Measurements from ENCODE around the gene PCSK5.
A peak's percentile ranks its signal among the peaks of the same experiment; 100 is the strongest.

PCSK5 gene

DNA sequence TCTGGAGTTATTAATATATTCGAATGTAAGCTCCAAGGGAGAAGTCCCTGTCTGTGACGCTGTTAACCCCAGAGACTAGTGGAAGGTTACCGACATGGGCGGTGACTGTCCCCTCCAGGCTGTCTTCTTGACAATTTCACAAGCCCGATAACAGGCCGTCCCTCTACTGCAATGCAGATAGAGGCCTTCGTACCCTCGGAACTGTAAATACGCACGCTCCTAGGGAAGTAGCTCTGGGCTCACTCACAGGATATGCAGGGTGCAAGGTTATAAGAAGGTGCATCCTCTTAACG lies 504.4 kb downstream of the PCSK5 start:
- no peak for DNase-seq (ENCODE audit: low read depth in 2 of 2)

DNA sequence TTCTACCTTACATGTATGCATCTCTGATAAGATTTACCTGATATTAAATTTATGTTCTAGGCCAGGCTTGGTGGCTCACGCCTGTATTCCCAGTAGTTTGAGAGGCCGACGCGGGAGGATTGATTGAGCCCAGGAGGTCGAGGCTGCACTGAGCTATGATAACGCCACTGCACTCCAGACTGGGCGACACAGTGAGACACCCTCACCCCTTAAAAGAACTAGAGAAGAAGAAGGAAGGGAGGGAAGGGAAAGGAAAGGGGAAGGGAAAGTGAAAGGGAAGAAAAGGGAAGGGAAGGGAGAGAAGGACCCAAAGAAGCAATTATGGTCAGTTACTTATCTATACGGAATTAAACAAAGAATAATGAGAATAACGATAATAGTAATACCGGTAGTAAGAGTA lies 504.9 kb downstream of the PCSK5 start:
- DNase-seq (ENCODE audit: low read depth in 2 of 2), result no peak

DNA sequence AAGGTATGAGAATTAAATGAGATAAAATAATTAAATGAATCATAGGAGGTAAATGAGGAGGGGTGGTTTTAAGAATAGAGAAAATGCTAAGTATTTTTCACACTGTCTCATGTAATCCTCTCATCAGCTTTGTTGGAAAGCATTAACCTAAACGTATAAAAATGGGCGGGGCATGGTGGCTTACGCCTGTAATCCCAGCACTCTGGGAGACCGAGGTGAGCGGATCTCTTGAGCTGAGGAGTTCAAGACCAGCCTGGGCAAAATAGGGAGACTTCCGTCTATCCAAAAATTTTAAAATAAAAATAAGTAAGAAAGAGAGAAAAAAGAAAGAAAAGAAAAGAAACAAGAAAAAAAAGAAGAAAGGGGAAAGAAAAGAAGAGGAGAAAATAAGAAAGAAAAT lies 505.7 kb downstream of the PCSK5 start:
- DNase-seq (ENCODE audit: low read depth in 2 of 2), result no peak

- no peak for DNase-seq (ENCODE audit: low read depth in 2 of 2)
Measured at GRCh38 chr9:76396597-76396996, 506.1 kb downstream of the PCSK5 start.

GRCh38 chr9:76399856-76400255 lies 509.4 kb downstream of the PCSK5 start:
- no peak for DNase-seq (ENCODE audit: low read depth in 2 of 2)

DNA sequence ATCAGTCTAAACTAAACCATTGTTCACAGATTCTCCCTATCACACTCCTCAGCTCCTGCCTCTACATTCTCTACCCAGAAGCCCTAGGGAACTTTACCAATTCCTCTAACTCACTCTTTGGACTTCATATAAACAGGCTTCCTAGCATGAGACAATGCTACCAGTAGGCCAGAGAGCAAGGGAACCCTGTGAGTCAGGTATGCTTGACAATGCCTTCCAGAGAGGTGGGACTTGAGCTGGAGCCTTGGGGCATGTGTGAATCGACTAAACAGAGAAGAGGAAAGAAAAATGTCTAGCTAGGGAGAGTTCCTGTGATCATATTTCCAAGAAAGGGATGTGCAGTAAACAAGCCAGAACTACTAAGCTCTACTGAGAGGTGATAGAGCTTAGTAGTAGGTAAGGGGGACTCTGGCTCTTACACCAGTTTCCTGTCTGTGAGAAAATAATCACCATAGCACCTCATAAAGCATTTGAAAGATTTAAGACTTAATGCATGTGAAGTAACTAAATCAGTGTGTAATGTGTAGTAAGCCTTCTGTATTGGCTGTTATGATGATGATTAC lies 510.1 kb downstream of the PCSK5 start:
- no peak for DNase-seq (ENCODE audit: low read depth in 2 of 2)

- DNase-seq (ENCODE audit: low read depth in 2 of 2), result no peak
Measured at GRCh38 chr9:76401176-76401575, 510.7 kb downstream of the PCSK5 start.

DNA sequence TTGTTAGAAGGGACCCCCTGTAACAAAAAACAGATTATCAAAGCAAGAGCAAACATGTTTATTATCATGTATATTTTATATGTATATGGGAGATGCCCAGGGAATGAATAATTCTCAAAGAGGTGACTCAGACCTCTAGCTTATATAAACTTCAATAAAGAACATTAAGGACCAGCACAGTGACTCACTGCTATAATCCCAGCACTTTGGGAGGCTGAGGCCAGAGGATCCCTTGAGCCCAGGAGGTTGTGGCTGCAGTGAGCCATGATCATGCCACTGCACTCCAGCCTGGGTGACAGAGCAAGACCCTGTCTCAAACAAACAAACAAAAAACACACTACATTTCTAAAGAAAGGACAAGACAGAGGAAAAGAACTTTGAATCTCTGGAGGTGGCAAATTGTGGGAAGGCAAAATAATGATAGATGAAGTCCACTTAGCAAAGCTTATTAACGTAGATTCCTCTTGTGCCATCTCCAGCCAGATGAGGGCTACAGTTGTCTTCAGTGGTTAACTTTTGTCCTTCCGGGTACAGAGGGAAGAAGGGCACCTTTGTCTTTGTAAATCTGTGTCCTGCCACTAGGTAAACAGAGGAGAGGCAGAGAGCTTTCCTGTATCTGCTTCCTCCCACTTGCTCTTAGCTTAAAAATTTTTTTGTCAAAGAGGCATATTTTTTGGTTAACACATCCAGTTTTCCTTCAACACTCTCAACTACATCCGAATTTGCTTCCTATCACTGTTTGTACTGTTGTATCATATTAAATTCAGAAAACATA lies 511.3 kb downstream of the PCSK5 start:
- no peak for DNase-seq (ENCODE audit: low read depth in 2 of 2)

DNA sequence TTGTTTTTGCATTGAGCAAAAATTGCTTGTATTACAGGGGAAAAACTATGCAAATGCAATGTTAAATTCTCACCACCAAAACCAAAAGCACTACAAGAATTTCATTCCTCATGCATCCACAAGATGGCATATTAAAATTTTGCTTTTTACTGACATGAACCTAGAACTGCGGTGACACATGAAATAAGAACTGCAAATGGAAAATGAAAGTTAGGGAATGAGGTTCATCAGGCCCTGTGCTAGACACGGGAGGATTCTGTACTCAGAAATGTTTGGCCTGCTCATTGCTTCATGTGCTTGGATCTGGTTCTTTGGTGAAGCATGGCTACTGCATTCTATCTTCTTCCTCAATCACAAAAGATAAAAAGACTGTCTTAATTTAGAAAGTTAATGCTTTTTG lies 512.9 kb downstream of the PCSK5 start:
- DNase-seq (ENCODE audit: low read depth in 2 of 2), result peak; percentile 66 to 74

DNA sequence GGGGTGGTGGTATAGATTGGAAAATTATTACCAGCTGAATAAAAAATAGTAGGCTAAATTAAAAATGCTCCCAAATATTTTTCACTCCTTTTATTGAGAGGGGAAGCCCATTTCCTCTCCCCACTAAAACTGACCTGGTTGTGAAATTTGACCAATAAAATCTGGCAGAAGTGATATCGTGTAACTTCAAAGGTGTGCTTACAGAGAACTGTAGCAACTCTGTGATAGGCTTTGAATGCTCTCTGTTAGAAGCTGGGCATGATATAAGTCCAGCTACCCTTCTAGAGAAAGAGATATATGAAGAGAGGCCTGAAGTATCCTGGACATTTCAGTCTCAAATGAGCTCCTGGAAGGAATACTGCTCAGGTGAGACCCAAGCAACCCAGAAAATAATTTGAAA lies 513.9 kb downstream of the PCSK5 start:
- no peak for DNase-seq (ENCODE audit: low read depth in 2 of 2)

GRCh38 chr9:76405340-76405739 lies 514.9 kb downstream of the PCSK5 start:
- DNase-seq (ENCODE audit: low read depth in 2 of 2), result no peak

DNA sequence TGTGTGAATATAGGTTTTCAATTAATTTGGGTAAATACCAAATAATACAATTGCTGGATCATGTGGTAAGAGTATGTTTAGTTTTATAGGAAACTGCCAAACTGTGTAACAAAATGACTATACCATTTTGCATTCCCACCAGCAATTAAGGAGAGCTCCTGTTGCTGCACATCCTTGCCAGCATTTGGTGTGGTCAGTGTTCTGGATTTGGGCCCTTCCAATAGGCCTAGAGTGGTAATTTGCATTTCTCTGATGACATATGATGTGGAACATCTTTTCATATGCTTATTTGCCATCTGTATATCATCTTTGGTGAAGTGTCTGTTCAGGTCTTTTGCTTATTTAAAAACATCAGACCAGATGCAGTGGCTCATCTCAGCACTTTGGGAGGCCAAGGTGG lies 515.4 kb downstream of the PCSK5 start:
- no peak for DNase-seq (ENCODE audit: low read depth in 2 of 2)
